Pancreas (tissue), 10 donors: Measurements from ENCODE around the gene RGS17. TPM values are rescaled to one million over a fixed set of nuclear protein-coding genes. Genes with fewer than 3 reads are reported as not detected.

Experiments
- ATAC-seq, 4 donors: fragments of 200-7000 bp; cut with Tn5 transposase; one replicate each; pipeline versions ENCODE4 v1.8.0 to v1.9.1; 2020; ENCODE audit warnings: mild to moderate bottlenecking in 4 of 4, moderate library complexity in 4 of 4
- DNase-seq, 6 donors: peaks; one replicate each; pipeline ENCODE4 v3.0.0-alpha.2; 2020
- FAIRE-seq: peaks from 2 replicates; lab custom pipeline; 2012; peaks lifted over from hg19 to GRCh38; lab: Jason Lieb, UNC
- H3K27ac ChIP-seq, 4 donors: fragments of 200-600 bp; sonication (generic); 1 replicate in 3 of 4; 2 replicates in 1 of 4; pipeline versions ENCODE4 v1.5.0 to v1.8.0; 2020
- H3K27me3 ChIP-seq, 4 donors: fragments of 200-600 bp; one replicate each; pipeline ENCODE4 v1.8.0; 2021
- H3K36me3 ChIP-seq, 3 donors: fragments of 200-600 bp; sonication (generic) in 1 of 3; one replicate each; pipeline versions ENCODE4 v1.5.0 to v1.8.0; 2020 to 2021
- H3K4me1 ChIP-seq, 3 donors: fragments of 200-600 bp; one replicate each; pipeline ENCODE4 v1.8.0; 2021
- H3K4me3 ChIP-seq, 4 donors: fragments of 200-600 bp; sonication (generic) in 2 of 4; one replicate each; pipeline versions ENCODE4 v1.5.0 to v1.8.0; 2020 to 2021
- H3K9me3 ChIP-seq, 4 donors: fragments of 200-600 bp; one replicate each; pipeline ENCODE4 v1.8.0; 2021
- CTCF ChIP-seq, 4 donors: fragments of 200-600 bp; sonication (generic) in 3 of 4; IDR thresholded peaks; one replicate each; pipeline versions ENCODE4 v1.5.0 to v1.8.0; 2021; ENCODE audit warnings: antibody characterized with exemption in 4 of 4
- WGBS, 2 donors: extraction: QIAGEN DNeasy Blood & Tissue Kit; methylation state at CpG; one replicate each; pipeline ENCODE4 v1.1.7; 2013; 5-methylcytosine and 5-hydroxymethylcytosine counted together
- intact Hi-C, 3 donors: fragments of 100-400 bp; cut with DNase I; formaldehyde crosslinking; loops; one replicate each; pipeline versions ENCODE4 v1.11.1 to v1.14.2; 2022
- polyA plus RNA-seq, 2 donors: library from polyadenylated mRNA; stranded (reverse); fragments of 200-250 nt; gene quantifications; one replicate each; pipeline ENCODE4 v1.2.3, GENCODE V29; 2013
- total RNA-seq, 6 donors: library from RNA; stranded (reverse); fragmentation: NEBNext Ultra II Directional in 4 of 6; extraction: Animal tissue kit (Norgen Biotek cat#: 25700) in 4 of 6; gene quantifications; one replicate each; pipeline versions ENCODE4 v1.2.1 to v1.2.4, GENCODE V29; 2021 to 2023
- donor health status: healthy with polysubstance abuse.
- donor health status: DM: no; HTN: no; CAD: no; lungs with moderate emphysema.
- donor health status: DM: no; HTN: no; CAD: no.
- donor health status: control.
- donor health status: control.
- donor health status: Bipolar disorder and iron deficiency.
- donor health status: DM: yes; HTN: yes; CAD: no.
- donor health status: DM: no; HTN: no; CAD: no.
- donor health status: DM: no; HTN: no; CAD: no.
- donor health status: DM: yes; HTN: yes; CAD: no.

RGS17 gene
- total and polyA plus RNA-seq, 8 donors, result 0.39 to 3.7 (median 1.1) TPM

- DNase-seq (no peak), ATAC-seq (peak in 1 of 4 donors; percentile 39), FAIRE-seq (no peak)
- intact Hi-C loops, result no loop called here
- no peaks in the 10 kb centered on the region for H3K9me3 ChIP-seq
- no peak overlapping the region for H3K4me3 ChIP-seq
- no peak overlapping the region for H3K27ac ChIP-seq
- TF ChIP-seq CTCF (IDR thresholded peaks at IDR 0.05), result no peak
- 61 to 68% methylated on average over 8 of the region's 8 CpGs for WGBS, 2 donors
- H3K4me1 ChIP-seq, result no peaks in the 10 kb centered on the region
- no peaks in the 10 kb centered on the region for H3K36me3 ChIP-seq
- H3K27me3 ChIP-seq, result no peaks in the 10 kb centered on the region
Measured at GRCh38 chr6:153090241-153090930, 40.7 kb downstream of the RGS17 start.

- Histone ChIP-seq H3K4me1 (no peaks in the 10 kb centered on the region), H3K27ac (no peak overlapping the region), H3K4me3 (no peak overlapping the region), H3K36me3 (no peaks in the 10 kb centered on the region), H3K9me3 (no peaks in the 10 kb centered on the region), H3K27me3 (no peaks in the 10 kb centered on the region)
- WGBS, 2 donors, result 69 to 73% methylated on average over 3 of the region's 3 CpGs
- FAIRE-seq (no peak), DNase-seq (no peak), ATAC-seq (no peak)
- TF ChIP-seq CTCF (IDR thresholded peaks at IDR 0.05), result no peak
- intact Hi-C loops, result no loop called here
Measured at GRCh38 chr6:153088796-153089195, 42.3 kb downstream of the RGS17 start.

GRCh38 chr6:153087436-153087835 lies 43.6 kb downstream of the RGS17 start:
- Histone ChIP-seq H3K27ac (no peak overlapping the region), H3K36me3 (no peaks in the 10 kb centered on the region), H3K27me3 (no peaks in the 10 kb centered on the region), H3K4me1 (no peaks in the 10 kb centered on the region), H3K9me3 (no peaks in the 10 kb centered on the region), H3K4me3 (no peak overlapping the region)
- DNase-seq (no peak), FAIRE-seq (no peak), ATAC-seq (no peak)
- no peak for TF ChIP-seq CTCF (IDR thresholded peaks at IDR 0.05)
- intact Hi-C loops, result no loop called here

- no peaks in the 10 kb centered on the region for H3K27me3 ChIP-seq
- no peak overlapping the region for H3K4me3 ChIP-seq
- no peaks in the 10 kb centered on the region for H3K36me3 ChIP-seq
- H3K4me1 ChIP-seq, result no peaks in the 10 kb centered on the region
- no peak overlapping the region for H3K27ac ChIP-seq
- intact Hi-C loops, result no loop called here
- H3K9me3 ChIP-seq, result no peaks in the 10 kb centered on the region
- no peak for TF ChIP-seq CTCF (IDR thresholded peaks at IDR 0.05)
- ATAC-seq (no peak), DNase-seq (no peak), FAIRE-seq (no peak)
- WGBS, 2 donors, result 86 to 91% methylated on average over 5 of the region's 5 CpGs
Measured at GRCh38 chr6:153086225-153086990, 44.7 kb downstream of the RGS17 start.

- no peak for DNase-seq
- Histone ChIP-seq H3K9me3 (no peaks in the 10 kb centered on the region), H3K36me3 (no peaks in the 10 kb centered on the region), H3K27me3 (no peaks in the 10 kb centered on the region), H3K4me3 (no peak overlapping the region), H3K4me1 (no peaks in the 10 kb centered on the region), H3K27ac (no peak overlapping the region)
- 66 to 75% methylated on average over 5 of the region's 5 CpGs for WGBS, 2 donors
- TF ChIP-seq CTCF (IDR thresholded peaks at IDR 0.05), result no peak
- intact Hi-C loops, result no loop called here
- FAIRE-seq, result no peak
- ATAC-seq, result no peak
Measured at GRCh38 chr6:153085239-153085638, 45.8 kb downstream of the RGS17 start.
